Measurements from ENCODE around the gene SYT13.

DNA sequence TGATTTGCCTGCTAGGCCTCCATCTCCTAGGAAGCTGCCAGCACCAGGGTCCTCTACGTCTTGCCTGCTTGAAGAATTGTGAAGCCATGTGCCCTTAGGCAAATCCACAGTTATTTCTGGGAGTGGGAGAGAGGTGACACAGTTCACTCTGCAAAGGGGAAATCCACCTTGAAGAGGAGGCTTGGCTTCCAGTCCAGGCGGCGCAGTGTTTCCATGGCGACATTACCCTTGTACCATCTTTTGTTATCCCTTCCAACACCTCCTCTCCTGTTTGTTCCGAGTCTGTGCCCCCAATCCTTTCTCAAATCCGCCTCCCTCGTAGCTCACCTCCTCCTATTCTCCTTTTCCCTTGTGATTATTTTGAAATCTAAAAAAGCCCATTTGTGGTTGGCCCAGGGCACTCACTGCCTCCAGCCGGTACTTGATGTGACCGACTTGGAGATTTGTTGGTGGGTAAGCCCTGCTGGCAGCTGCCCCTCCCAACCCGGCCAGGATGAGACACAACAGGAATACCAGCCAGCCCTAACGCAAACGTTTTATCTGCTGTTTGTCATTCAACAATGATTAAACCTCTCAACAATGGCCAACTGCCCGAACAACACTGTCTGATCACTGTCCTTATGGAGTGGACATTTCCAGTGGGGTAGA is 18.4 kb downstream of the SYT13 start:
- TF ChIP-seq, protein P1, sequence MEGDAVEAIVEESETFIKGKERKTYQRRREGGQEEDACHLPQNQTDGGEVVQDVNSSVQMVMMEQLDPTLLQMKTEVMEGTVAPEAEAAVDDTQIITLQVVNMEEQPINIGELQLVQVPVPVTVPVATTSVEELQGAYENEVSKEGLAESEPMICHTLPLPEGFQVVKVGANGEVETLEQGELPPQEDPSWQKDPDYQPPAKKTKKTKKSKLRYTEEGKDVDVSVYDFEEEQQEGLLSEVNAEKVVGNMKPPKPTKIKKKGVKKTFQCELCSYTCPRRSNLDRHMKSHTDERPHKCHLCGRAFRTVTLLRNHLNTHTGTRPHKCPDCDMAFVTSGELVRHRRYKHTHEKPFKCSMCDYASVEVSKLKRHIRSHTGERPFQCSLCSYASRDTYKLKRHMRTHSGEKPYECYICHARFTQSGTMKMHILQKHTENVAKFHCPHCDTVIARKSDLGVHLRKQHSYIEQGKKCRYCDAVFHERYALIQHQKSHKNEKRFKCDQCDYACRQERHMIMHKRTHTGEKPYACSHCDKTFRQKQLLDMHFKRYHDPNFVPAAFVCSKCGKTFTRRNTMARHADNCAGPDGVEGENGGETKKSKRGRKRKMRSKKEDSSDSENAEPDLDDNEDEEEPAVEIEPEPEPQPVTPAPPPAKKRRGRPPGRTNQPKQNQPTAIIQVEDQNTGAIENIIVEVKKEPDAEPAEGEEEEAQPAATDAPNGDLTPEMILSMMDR (IDR thresholded peaks at IDR 0.05), result no peak
- TF ChIP-seq POLR2A (IDR thresholded peaks at IDR 0.05), result no peak
